IMR-90 (cell line): ENCODE measurements around the gene LRFN2. TPM values are rescaled to one million over a fixed set of nuclear protein-coding genes. Genes with fewer than 3 reads are reported as not detected.

ENCODE experiments used
- ATAC-seq: fragments of 200-7000 bp; cut with Tn5 transposase; 2 replicates; pipeline ENCODE4 v1.9.1; 2020; ENCODE audit warnings: low read depth, mild to moderate bottlenecking, moderate library complexity
- BruUV-seq: library from RNA; stranded (reverse); fragments of 400-500 nt; replicated peaks from 2 replicates; lab custom pipeline; 2021; lab: Mats Ljungman, UMichigan
- CTCF ChIA-PET: fragments of 300-600 bp; formaldehyde crosslinking; extraction: SDS; loops from one replicate; lab custom pipeline; 2021; ENCODE audit warnings: antibody characterized with exemption; lab: Yijun Ruan, JAX
- POLR2A ChIA-PET: fragments of 300-600 bp; sonication (Branson Sonifier 250); formaldehyde crosslinking; loops from one replicate; lab custom pipeline; 2022; ENCODE audit warnings: antibody characterized with exemption; ENCODE audit not compliant: unreplicated experiment; lab: Charles Lee
- DNase-seq: peaks from one replicate; pipeline ENCODE4 v3.0.0; 2013
- H2AFZ ChIP-seq: replicated peaks from 2 replicates; pipeline ENCODE3; 2013; ENCODE audit warnings: low read length, mild to moderate bottlenecking; ENCODE audit not compliant: poor library complexity
- H2AK5ac ChIP-seq: 2 replicates; pipeline ENCODE4 v1.6.1; 2013; ENCODE audit warnings: low read depth, low read length, inconsistent platforms
- H2AK9ac ChIP-seq: replicated peaks from 2 replicates; pipeline ENCODE3; 2013; ENCODE audit warnings: mild to moderate bottlenecking, low read depth, low read length, moderate library complexity; ENCODE audit not compliant: poor library complexity
- H2BK120ac ChIP-seq: 2 replicates; pipeline ENCODE4 v1.6.1; 2013; ENCODE audit warnings: low read depth, low read length, inconsistent platforms
- H2BK15ac ChIP-seq: 3 replicates; pipeline ENCODE4 v1.6.1; 2013; ENCODE audit warnings: low read depth, low read length, inconsistent platforms
- H2BK20ac ChIP-seq: 2 replicates; pipeline ENCODE4 v1.6.1; 2013; ENCODE audit warnings: low read depth, mild to moderate bottlenecking, inconsistent platforms, low read length, moderate library complexity
- H2BK5ac ChIP-seq: 2 replicates; pipeline ENCODE4 v1.6.1; 2013; ENCODE audit warnings: mild to moderate bottlenecking, low read depth, low read length, inconsistent platforms; ENCODE audit not compliant: poor library complexity, severe bottlenecking
- H3K14ac ChIP-seq: replicated peaks from 2 replicates; pipeline ENCODE4 v1.6.1; 2013; ENCODE audit warnings: low read depth, low read length, inconsistent platforms
- H3K18ac ChIP-seq: 2 replicates; pipeline ENCODE4 v1.6.1; 2013; ENCODE audit warnings: low read depth, low read length, control low read depth
- H3K23ac ChIP-seq: 2 replicates; pipeline ENCODE4 v1.6.1; 2013; ENCODE audit warnings: low read depth, low read length, inconsistent platforms
- H3K27ac ChIP-seq: 2 replicates; pipeline ENCODE4 v1.5.1; 2013; ENCODE audit warnings: mild to moderate bottlenecking, control low read depth, low read length; ENCODE audit not compliant: insufficient read depth
- H3K27me3 ChIP-seq: 2 replicates; pipeline ENCODE4 v1.6.1; 2013; ENCODE audit warnings: low read length; ENCODE audit not compliant: control insufficient read depth, insufficient read depth
- H3K36me3 ChIP-seq: 2 replicates; pipeline ENCODE4 v1.6.1; 2013; ENCODE audit warnings: low read length, mixed read lengths; ENCODE audit not compliant: control insufficient read depth, insufficient read depth
- H3K4ac ChIP-seq: 2 replicates; pipeline ENCODE4 v1.6.1; 2013; ENCODE audit warnings: low read depth, low read length, inconsistent platforms
- H3K4me1 ChIP-seq: 2 replicates; pipeline ENCODE4 v1.6.1; 2013; ENCODE audit warnings: low read length, mixed read lengths; ENCODE audit not compliant: control insufficient read depth, insufficient read depth
- H3K4me2 ChIP-seq: 2 replicates; pipeline ENCODE4 v1.6.1; 2013; ENCODE audit warnings: low read depth, mild to moderate bottlenecking, control low read depth, low read length, moderate library complexity
- H3K4me3 ChIP-seq: 2 replicates; pipeline ENCODE4 v1.5.1; 2013; ENCODE audit warnings: low read depth, mild to moderate bottlenecking, control low read depth, low read length, moderate library complexity; ENCODE audit not compliant: insufficient read depth
- H3K56ac ChIP-seq: 2 replicates; pipeline ENCODE4 v1.6.1; 2013; ENCODE audit warnings: low read length, inconsistent platforms; ENCODE audit not compliant: insufficient read depth; ENCODE audit errors: extremely low read depth
- H3K79me1 ChIP-seq, 2 experiments: 2 replicates each; pipeline ENCODE4 v1.6.1; 2013; ENCODE audit warnings: low read length in 2 of 2, inconsistent platforms in 1 of 2, low read depth in 1 of 2
- H3K9ac ChIP-seq: 2 replicates; pipeline ENCODE4 v1.6.1; 2013; ENCODE audit warnings: low read depth, low read length, control low read depth
- H3K9me1 ChIP-seq: 2 replicates; pipeline ENCODE4 v1.6.1; 2013; ENCODE audit warnings: low read length, inconsistent platforms; ENCODE audit not compliant: insufficient read depth
- H3K9me3 ChIP-seq: 2 replicates; pipeline ENCODE4 v1.6.1; 2013; ENCODE audit warnings: low read length; ENCODE audit not compliant: control insufficient read depth, insufficient read depth
- H4K20me1 ChIP-seq: 2 replicates; pipeline ENCODE4 v1.6.1; 2013; ENCODE audit warnings: low read length, inconsistent platforms; ENCODE audit not compliant: insufficient read depth
- H4K5ac ChIP-seq: 2 replicates; pipeline ENCODE4 v1.6.1; 2013; ENCODE audit warnings: mild to moderate bottlenecking, low read depth, low read length, control low read depth
- H4K8ac ChIP-seq, 2 experiments: 2 replicates each; pipeline ENCODE4 v1.6.1; 2013; ENCODE audit warnings: low read depth in 2 of 2, low read length in 2 of 2, control low read depth in 1 of 2, inconsistent platforms in 1 of 2
- H4K91ac ChIP-seq: 2 replicates; pipeline ENCODE4 v1.6.1; 2013; ENCODE audit warnings: low read depth, low read length, inconsistent platforms; ENCODE audit not compliant: insufficient read depth
- BHLHE40 ChIP-seq: fragments of 150-350 bp; IDR thresholded peaks from 2 replicates; pipeline ENCODE4 v1.6.1; 2016; ENCODE audit warnings: mild to moderate bottlenecking, low read depth, low read length
- CEBPB ChIP-seq: IDR thresholded peaks from 2 replicates; pipeline ENCODE4 v1.6.1; 2012; ENCODE audit warnings: low read depth, low read length, improper control_type of control experiment
- CHD1 ChIP-seq: IDR thresholded peaks from 2 replicates; pipeline ENCODE4 v1.6.1; 2012; ENCODE audit warnings: low read depth, low read length, improper control_type of control experiment
- FOS ChIP-seq: fragments of 150-350 bp; IDR thresholded peaks from 2 replicates; pipeline ENCODE4 v1.6.1; 2016; ENCODE audit warnings: low read depth, low read length
- MAFK ChIP-seq: IDR thresholded peaks from 2 replicates; pipeline ENCODE4 v1.6.1; 2012; ENCODE audit warnings: low read depth, low read length, improper control_type of control experiment
- MAZ ChIP-seq: IDR thresholded peaks from 2 replicates; pipeline ENCODE4 v1.6.1; 2012; ENCODE audit warnings: low read depth, mild to moderate bottlenecking, low read length, improper control_type of control experiment, moderate library complexity, borderline replicate concordance
- MXI1 ChIP-seq: IDR thresholded peaks from 2 replicates; pipeline ENCODE4 v1.6.1; 2012; ENCODE audit warnings: low read depth, mild to moderate bottlenecking, low read length, moderate library complexity, borderline replicate concordance
- NFE2L2 ChIP-seq: fragments of 150-350 bp; IDR thresholded peaks from 2 replicates; pipeline ENCODE4 v1.6.1; 2016; ENCODE audit warnings: low read depth, mild to moderate bottlenecking, low read length
- POLR2A ChIP-seq: IDR thresholded peaks from 2 replicates; pipeline ENCODE4 v1.6.1; 2012; ENCODE audit warnings: mild to moderate bottlenecking, low read depth, low read length
- RAD21 ChIP-seq: IDR thresholded peaks from 2 replicates; pipeline ENCODE4 v1.6.1; 2012; ENCODE audit warnings: low read length, improper control_type of control experiment
- RCOR1 ChIP-seq: IDR thresholded peaks from 2 replicates; pipeline ENCODE4 v1.6.1; 2012; ENCODE audit warnings: mild to moderate bottlenecking, low read length, improper control_type of control experiment; ENCODE audit not compliant: insufficient replicate concordance
- RFX5 ChIP-seq: IDR thresholded peaks from 2 replicates; pipeline ENCODE4 v1.8.0; 2012; ENCODE audit warnings: low read depth, mild to moderate bottlenecking, low read length, moderate library complexity
- WGBS, 2 experiments: methylation state at CpG; one replicate each; pipeline versions ENCODE4 v1.1.5 to v1.1.7; 2013; ENCODE audit warnings: missing lambda C conversion rate in 2 of 2; ENCODE audit not compliant: insufficient read length in 1 of 2; ENCODE audit errors: extremely low coverage in 2 of 2; 5-methylcytosine and 5-hydroxymethylcytosine counted together
- dilution Hi-C: fragments of 300-500 bp; cut with HindIII; formaldehyde crosslinking; loops from one replicate; pipeline ENCODE4 v1.14.3; 2018; ENCODE audit warnings: low sequenced_read_pairs; ENCODE audit not compliant: unreplicated experiment
- in situ Hi-C: fragments of 300-500 bp; cut with MboI; formaldehyde crosslinking; loops from 3 replicates; pipeline ENCODE4 v1.14.3; 2019; ENCODE audit warnings: low sequenced_read_pairs, inconsistent platforms, mixed read lengths
- intact Hi-C: fragments of 100-400 bp; cut with micrococcal nuclease; formaldehyde crosslinking; loops from 2 replicates; pipeline ENCODE4 v1.10.0; 2022
- polyA plus RNA-seq, 3 experiments: library from polyadenylated mRNA; depleted of rRNA; stranded (reverse); fragments of >200 nt; gene quantifications; 2 replicates each; pipeline ENCODE4 v1.2.3, GENCODE V29; 2012; ENCODE audit warnings: low replicate concordance in 1 of 3
- total RNA-seq: library from RNA; depleted of rRNA; stranded (reverse); fragments of >200 nt; gene quantifications from 2 replicates; pipeline ENCODE4 v1.2.3, GENCODE V29; 2012
- TF ChIP-seq, protein P1 (sequence below): conservative IDR thresholded peaks from 2 replicates; pipeline ENCODE4 v1.5.1; 2012; ENCODE audit warnings: mild to moderate bottlenecking, low read depth, low read length, improper control_type of control experiment
- TF ChIP-seq, protein P2 (sequence below): fragments of 150-350 bp; IDR thresholded peaks from 2 replicates; pipeline ENCODE4 v1.6.1; 2016; ENCODE audit warnings: low read depth, mild to moderate bottlenecking, low read length, moderate library complexity, borderline replicate concordance
- TF ChIP-seq, protein P3 (sequence below): fragments of 150-350 bp; IDR thresholded peaks from 2 replicates; pipeline ENCODE4 v1.6.1; 2017; ENCODE audit warnings: mild to moderate bottlenecking, antibody characterized with exemption, low read length, low read depth

LRFN2 gene
- total and polyA plus RNA-seq, 2 of the 4 experiments (the other 2 are of a cell fraction) = not detected

DNA sequence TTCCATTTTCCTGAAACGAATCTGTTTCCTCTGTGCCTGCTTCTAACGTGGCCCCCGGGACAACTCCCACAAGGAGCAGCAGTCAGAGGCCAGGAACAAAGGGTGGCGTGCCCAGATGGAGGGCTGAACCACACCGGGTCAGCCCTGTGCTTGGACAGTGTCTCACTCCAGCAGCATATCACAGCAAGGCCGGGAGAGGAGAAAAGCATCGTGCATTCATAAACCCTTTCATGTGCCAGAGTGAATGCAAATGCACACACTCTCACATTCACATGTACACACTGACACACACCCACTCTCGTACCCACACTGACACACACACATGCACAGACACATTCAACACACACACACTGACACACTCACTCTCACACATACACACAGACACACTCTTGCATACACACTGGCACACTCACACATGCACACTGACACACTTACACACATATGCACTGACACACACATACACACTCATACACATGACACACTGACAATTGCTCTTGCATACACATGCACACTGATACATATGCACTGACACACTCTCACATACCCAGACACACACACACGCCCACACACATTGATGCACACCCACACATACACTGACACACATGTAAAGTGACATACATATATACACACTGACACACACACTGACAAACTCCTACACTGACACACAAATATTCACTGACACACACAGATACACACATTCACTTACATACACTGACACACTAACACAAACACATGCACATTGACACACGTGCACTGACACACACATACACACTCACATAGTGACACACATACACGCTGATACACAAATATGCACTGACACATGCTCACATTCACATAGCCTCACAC, 237.0 kb downstream of the LRFN2 start:
- 54% methylated on average over 6 of the region's 11 CpGs; no CpG with 5 or more reads in 1 of the 2 experiments for WGBS, 2 experiments
- no peak overlapping the region for H3K27ac ChIP-seq
- TF ChIP-seq NFE2L2 (no peak), MAZ (no peak), RAD21 (no peak), MXI1 (no peak), CHD1 (no peak), POLR2A (no peak), BHLHE40 (no peak), FOS (no peak), CEBPB (no peak), RCOR1 (no peak), MAFK (no peak), RFX5 (no peak)
- TF ChIP-seq, protein P1, sequence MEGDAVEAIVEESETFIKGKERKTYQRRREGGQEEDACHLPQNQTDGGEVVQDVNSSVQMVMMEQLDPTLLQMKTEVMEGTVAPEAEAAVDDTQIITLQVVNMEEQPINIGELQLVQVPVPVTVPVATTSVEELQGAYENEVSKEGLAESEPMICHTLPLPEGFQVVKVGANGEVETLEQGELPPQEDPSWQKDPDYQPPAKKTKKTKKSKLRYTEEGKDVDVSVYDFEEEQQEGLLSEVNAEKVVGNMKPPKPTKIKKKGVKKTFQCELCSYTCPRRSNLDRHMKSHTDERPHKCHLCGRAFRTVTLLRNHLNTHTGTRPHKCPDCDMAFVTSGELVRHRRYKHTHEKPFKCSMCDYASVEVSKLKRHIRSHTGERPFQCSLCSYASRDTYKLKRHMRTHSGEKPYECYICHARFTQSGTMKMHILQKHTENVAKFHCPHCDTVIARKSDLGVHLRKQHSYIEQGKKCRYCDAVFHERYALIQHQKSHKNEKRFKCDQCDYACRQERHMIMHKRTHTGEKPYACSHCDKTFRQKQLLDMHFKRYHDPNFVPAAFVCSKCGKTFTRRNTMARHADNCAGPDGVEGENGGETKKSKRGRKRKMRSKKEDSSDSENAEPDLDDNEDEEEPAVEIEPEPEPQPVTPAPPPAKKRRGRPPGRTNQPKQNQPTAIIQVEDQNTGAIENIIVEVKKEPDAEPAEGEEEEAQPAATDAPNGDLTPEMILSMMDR = no peak
- TF ChIP-seq, protein P2, sequence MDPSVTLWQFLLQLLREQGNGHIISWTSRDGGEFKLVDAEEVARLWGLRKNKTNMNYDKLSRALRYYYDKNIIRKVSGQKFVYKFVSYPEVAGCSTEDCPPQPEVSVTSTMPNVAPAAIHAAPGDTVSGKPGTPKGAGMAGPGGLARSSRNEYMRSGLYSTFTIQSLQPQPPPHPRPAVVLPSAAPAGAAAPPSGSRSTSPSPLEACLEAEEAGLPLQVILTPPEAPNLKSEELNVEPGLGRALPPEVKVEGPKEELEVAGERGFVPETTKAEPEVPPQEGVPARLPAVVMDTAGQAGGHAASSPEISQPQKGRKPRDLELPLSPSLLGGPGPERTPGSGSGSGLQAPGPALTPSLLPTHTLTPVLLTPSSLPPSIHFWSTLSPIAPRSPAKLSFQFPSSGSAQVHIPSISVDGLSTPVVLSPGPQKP = no peak
- TF ChIP-seq, protein P3, sequence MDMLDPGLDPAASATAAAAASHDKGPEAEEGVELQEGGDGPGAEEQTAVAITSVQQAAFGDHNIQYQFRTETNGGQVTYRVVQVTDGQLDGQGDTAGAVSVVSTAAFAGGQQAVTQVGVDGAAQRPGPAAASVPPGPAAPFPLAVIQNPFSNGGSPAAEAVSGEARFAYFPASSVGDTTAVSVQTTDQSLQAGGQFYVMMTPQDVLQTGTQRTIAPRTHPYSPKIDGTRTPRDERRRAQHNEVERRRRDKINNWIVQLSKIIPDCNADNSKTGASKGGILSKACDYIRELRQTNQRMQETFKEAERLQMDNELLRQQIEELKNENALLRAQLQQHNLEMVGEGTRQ = no peak

More for the DNA sequence above, 237.0 kb downstream of the LRFN2 start:
- Histone ChIP-seq H2AK9ac (no peak overlapping the region), H3K4me1 (no peaks in the 10 kb centered on the region), H2BK15ac (no peak overlapping the region), H2AK5ac (no peak overlapping the region), H3K4ac (no peak overlapping the region), H3K14ac (no peak overlapping the region), H4K5ac (no peak overlapping the region), H4K8ac (no peak overlapping the region), H3K79me1 (no peaks in the 10 kb centered on the region), H3K9me3 (no peaks in the 10 kb centered on the region), H2AFZ (no peak overlapping the region), H2BK20ac (no peak overlapping the region), H3K4me2 (no peak overlapping the region), H3K23ac (no peak overlapping the region), H3K56ac (no peak overlapping the region), H3K4me3 (no peak overlapping the region), H4K91ac (no peak overlapping the region), H2BK120ac (no peak overlapping the region), H2BK5ac (no peak overlapping the region), H3K9me1 (no peaks in the 10 kb centered on the region), H3K36me3 (no peaks in the 10 kb centered on the region), H4K20me1 (no peaks in the 10 kb centered on the region), H3K18ac (no peak overlapping the region), H3K9ac (no peak overlapping the region), H3K27me3 (no peaks in the 10 kb centered on the region)
- in situ Hi-C loops = no loop called here
- no TSS peak for BruUV-seq
- intact Hi-C loops = no loop called here
- dilution Hi-C loops = no loop called here
- ChIA-PET CTCF (no interaction called here), POLR2A (no interaction called here)
- ATAC-seq = no peak
- DNase-seq = no peak
